DOHH2 (cell line): ENCODE measurements around the gene PPP2R2B.

Experiments used
- CTCF ChIP-seq: fragments of 200-600 bp; sonication (generic); IDR thresholded peaks from one replicate; pipeline ENCODE4 v1.5.1; 2014; ENCODE audit warnings: antibody characterized with exemption, mild to moderate bottlenecking, low read depth, low read length; ENCODE audit not compliant: poor library complexity, severe bottlenecking
- EZH2phosphoT487 ChIP-seq: fragments of 200-600 bp; sonication (generic); IDR thresholded peaks from 2 replicates; pipeline ENCODE4 v1.6.1; 2017; ENCODE audit warnings: borderline replicate concordance, mild to moderate bottlenecking, antibody characterized with exemption, low read length, moderate library complexity, mixed read lengths

- TF ChIP-seq CTCF (no peak), EZH2phosphoT487 (no peak)
Measured at GRCh38 chr5:146710348-146710747, 168.2 kb downstream of the PPP2R2B start.
